ENCODE results near the gene FREM1. TPM values are rescaled to one million over a fixed set of nuclear protein-coding genes. Genes with fewer than 3 reads are reported as not detected.

The FREM1 gene
- total RNA-seq, 2 donors from 2014 or later: 8.6 to 21.0 TPM

DNA sequence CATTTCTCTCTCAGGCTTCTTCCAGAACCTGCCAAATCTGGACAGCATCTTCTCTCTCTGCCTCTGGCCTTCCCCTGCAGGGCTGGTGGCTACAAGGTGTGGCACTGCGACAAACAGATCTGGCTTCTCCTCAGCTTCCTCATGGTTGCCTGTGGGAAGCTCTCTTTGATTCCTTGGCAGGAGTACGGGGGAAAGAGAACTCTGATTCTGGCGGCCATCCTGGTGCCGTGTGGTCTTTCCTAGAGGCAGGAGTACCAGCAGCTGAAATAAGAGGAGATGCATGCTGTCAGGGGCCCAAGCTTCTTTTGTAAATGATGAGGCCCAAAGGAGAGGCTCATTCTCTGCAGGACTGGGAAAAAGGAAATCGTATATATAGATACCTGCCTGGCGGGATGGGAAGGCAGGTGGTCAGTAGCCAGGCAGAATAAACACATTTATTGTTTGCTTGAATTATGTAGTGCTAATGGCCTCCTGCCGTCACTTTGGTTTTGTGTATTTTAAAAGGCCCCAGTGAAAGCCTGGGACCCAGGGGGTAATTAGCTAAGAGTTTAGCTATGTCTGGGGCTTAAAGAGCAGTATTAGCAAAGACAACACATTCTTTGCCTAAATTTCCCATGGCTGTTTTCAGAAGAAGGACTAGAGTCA, 187.7 kb downstream of the FREM1 start, which contains the start of gene CER1:
CER1 (minus strand) TSS at position 343 of the 645 bp plus-strand sequence; CDS start at position 282, 61 bp downstream.
- peaks cover 38% of the 10 kb centered on the region for H3K27me3 Mint-ChIP-seq (ENCODE audit: insufficient read depth)
- H3K4me3 Mint-ChIP-seq: peak within 1 kb of the TSS; percentile 91
- no peaks in the 10 kb centered on the region for H3K27me3 ChIP-seq (ENCODE audit: control insufficient read depth, insufficient read depth, low read length, poor library complexity, severe bottlenecking)
- peaks cover 73% of the 10 kb centered on the region for H3K4me1 Mint-ChIP-seq
- TF ChIP-seq, protein P1, sequence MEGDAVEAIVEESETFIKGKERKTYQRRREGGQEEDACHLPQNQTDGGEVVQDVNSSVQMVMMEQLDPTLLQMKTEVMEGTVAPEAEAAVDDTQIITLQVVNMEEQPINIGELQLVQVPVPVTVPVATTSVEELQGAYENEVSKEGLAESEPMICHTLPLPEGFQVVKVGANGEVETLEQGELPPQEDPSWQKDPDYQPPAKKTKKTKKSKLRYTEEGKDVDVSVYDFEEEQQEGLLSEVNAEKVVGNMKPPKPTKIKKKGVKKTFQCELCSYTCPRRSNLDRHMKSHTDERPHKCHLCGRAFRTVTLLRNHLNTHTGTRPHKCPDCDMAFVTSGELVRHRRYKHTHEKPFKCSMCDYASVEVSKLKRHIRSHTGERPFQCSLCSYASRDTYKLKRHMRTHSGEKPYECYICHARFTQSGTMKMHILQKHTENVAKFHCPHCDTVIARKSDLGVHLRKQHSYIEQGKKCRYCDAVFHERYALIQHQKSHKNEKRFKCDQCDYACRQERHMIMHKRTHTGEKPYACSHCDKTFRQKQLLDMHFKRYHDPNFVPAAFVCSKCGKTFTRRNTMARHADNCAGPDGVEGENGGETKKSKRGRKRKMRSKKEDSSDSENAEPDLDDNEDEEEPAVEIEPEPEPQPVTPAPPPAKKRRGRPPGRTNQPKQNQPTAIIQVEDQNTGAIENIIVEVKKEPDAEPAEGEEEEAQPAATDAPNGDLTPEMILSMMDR (conservative IDR thresholded peaks at IDR 0.05): no peak
- peak within 1 kb of the TSS; percentile 74 for H3K27ac ChIP-seq (ENCODE audit: low read depth, low read length)
- peak within 1 kb of the TSS; percentile 97 for H3K4me3 ChIP-seq (ENCODE audit: low read length)
- H3K4me1 ChIP-seq (ENCODE audit: control insufficient read depth, insufficient read depth, low read length): peaks cover 2% of the 10 kb centered on the region
- WGBS, 2 experiments (ENCODE audit: insufficient coverage in 1 of 2, insufficient read length in 1 of 2): 1 to 9% methylated on average over 5 to 7 of the region's 7 CpGs
- H3K36me3 ChIP-seq (ENCODE audit: control insufficient read depth, insufficient read depth, low read length): peaks cover 48% of the 10 kb centered on the region
- no peaks in the 10 kb centered on the region for H3K9me3 Mint-ChIP-seq
- H3K9me3 ChIP-seq (ENCODE audit: control insufficient read depth, low read length): no peaks in the 10 kb centered on the region
- peak; percentile 94 for DNase-seq
- peak within 1 kb of the TSS; percentile 100 for H3K9ac ChIP-seq (ENCODE audit: extremely low read depth, low read length, poor library complexity, severe bottlenecking)
- H3K27ac Mint-ChIP-seq: peak within 1 kb of the TSS; percentile 92
- peaks cover 42% of the 10 kb centered on the region for H3K36me3 Mint-ChIP-seq (ENCODE audit: low read depth)

DNA sequence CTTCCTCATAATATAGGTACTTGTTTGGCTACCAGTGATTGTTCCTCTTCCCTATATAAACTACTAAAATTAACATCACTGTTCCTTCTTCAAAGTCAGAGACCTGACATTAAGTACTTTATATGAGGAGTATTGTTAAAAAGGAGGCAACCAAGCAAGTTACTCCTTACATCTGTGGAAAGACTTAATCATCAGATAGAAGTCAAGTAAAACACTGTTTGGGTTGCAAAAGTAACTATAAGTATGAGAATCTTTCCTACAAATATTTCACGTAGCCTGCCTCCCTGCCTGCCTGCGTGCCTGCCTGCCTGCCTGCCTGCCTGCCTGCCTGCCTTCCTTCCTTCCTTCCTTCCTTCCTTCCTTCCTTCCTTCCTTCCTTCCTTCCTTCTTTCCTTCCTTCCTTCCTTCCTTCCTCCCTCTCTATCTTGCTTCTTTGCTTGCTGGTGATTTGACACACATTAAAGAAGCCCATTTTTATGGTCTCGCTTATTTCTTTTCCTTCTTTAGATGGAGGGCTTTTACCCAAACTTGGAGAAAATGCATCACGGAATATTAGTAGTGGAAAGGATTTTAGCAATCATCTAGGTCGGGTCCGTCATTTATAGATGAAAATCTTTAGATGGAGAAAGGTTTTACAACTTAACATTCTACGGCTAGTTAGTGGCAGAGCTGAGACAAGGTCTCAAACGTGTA, 190.9 kb downstream of the FREM1 start:
- TF ChIP-seq, protein P1 (conservative IDR thresholded peaks at IDR 0.05): no peak
- Histone ChIP-seq H3K27me3 (ENCODE audit: control insufficient read depth, insufficient read depth, low read length, poor library complexity, severe bottlenecking) (no peaks in the 10 kb centered on the region), H3K9ac (ENCODE audit: extremely low read depth, low read length, poor library complexity, severe bottlenecking) (peak overlapping the region; percentile 100), H3K4me1 (ENCODE audit: control insufficient read depth, insufficient read depth, low read length) (no peaks in the 10 kb centered on the region), H3K9me3 (ENCODE audit: control insufficient read depth, low read length) (no peaks in the 10 kb centered on the region), H3K36me3 (ENCODE audit: control insufficient read depth, insufficient read depth, low read length) (peaks cover 57% of the 10 kb centered on the region), H3K4me3 (ENCODE audit: low read length) (peak overlapping the region; percentile 97), H3K27ac (ENCODE audit: low read depth, low read length) (no peak overlapping the region)
- Mint-ChIP-seq H3K27me3 (ENCODE audit: insufficient read depth) (peaks cover 22% of the 10 kb centered on the region), H3K4me1 (peaks cover 46% of the 10 kb centered on the region), H3K4me3 (peak overlapping the region; percentile 91), H3K27ac (no peak overlapping the region), H3K36me3 (ENCODE audit: low read depth) (peaks cover 54% of the 10 kb centered on the region), H3K9me3 (no peaks in the 10 kb centered on the region)
- WGBS, 2 experiments (ENCODE audit: insufficient coverage in 1 of 2, insufficient read length in 1 of 2): 60 to 73% methylated on average over 6 to 8 of the region's 8 CpGs
- no peak for DNase-seq

DNA sequence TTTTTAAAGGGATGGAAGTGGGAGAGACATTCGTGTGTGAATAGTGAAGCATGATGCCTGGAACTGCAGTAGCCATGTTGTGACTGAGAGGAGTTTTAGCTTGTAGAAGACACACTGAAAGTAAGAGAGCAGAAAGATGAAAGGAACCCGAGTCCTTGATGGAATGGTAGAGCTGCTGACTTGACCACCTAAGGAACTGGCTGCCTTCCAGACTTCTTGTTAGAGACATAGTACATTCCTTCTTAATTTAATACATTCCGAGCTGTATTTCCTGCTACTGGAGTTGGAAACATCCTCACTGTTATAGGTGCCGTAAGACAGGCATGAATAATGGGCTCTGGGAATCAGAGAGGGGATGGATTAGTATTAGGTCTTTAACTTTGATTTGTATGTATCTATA, 195.1 kb downstream of the FREM1 start:
- Mint-ChIP-seq H3K36me3 (ENCODE audit: low read depth) (peaks cover 63% of the 10 kb centered on the region), H3K27me3 (ENCODE audit: insufficient read depth) (peaks cover 3% of the 10 kb centered on the region), H3K9me3 (peaks cover 5% of the 10 kb centered on the region), H3K27ac (no peak overlapping the region), H3K4me3 (no peak overlapping the region), H3K4me1 (peaks cover 9% of the 10 kb centered on the region)
- WGBS, 2 experiments (ENCODE audit: insufficient coverage in 1 of 2, insufficient read length in 1 of 2): 82 to 83% methylated on average over 2 to 4 of the region's 4 CpGs
- H3K27me3 ChIP-seq (ENCODE audit: control insufficient read depth, insufficient read depth, low read length, poor library complexity, severe bottlenecking): no peaks in the 10 kb centered on the region
- H3K9me3 ChIP-seq (ENCODE audit: control insufficient read depth, low read length): peaks cover 6% of the 10 kb centered on the region
- no peak for DNase-seq
- no peak overlapping the region for H3K27ac ChIP-seq (ENCODE audit: low read depth, low read length)
- TF ChIP-seq, protein P1 (conservative IDR thresholded peaks at IDR 0.05): no peak
- H3K4me3 ChIP-seq (ENCODE audit: low read length): no peak overlapping the region
- H3K9ac ChIP-seq (ENCODE audit: extremely low read depth, low read length, poor library complexity, severe bottlenecking): no peak overlapping the region
- peaks cover 76% of the 10 kb centered on the region for H3K36me3 ChIP-seq (ENCODE audit: control insufficient read depth, insufficient read depth, low read length)
- no peaks in the 10 kb centered on the region for H3K4me1 ChIP-seq (ENCODE audit: control insufficient read depth, insufficient read depth, low read length)
